Cardiac fibroblast (primary cell): ENCODE results near the gene DEF6.
A peak's percentile ranks its signal among the peaks of the same experiment; 100 is the strongest.
"Not testable (repeated sequence)": the region's sequence is repeated elsewhere in the genome, so short reads cannot be mapped to it uniquely, and the experiment has no call there.

Source experiments
- DNase-seq, 2 donors: peaks; one replicate each; pipeline versions ENCODE4 v3.0.0 to v3.0.0-alpha.2; 2010; ENCODE audit warnings: low read depth in 2 of 2
- H3K4me3 ChIP-seq, 2 donors: replicated peaks in 1 of 2; 1 replicate in 1 of 2; 2 replicates in 1 of 2; pipeline ENCODE4 v1.5.1; 2011; ENCODE audit warnings: low read depth in 2 of 2, low read length in 2 of 2, mild to moderate bottlenecking in 2 of 2, moderate library complexity in 1 of 2
- CTCF ChIP-seq: IDR thresholded peaks from one replicate; pipeline ENCODE4 v1.5.1; 2011; ENCODE audit warnings: low read depth, mild to moderate bottlenecking, low read length, inconsistent platforms

Gene DEF6

GRCh38 chr6:35319346-35320030 is 21.9 kb downstream of the DEF6 start:
- no peak for DNase-seq
- H3K4me3 ChIP-seq, result no peak overlapping the region
- TF ChIP-seq CTCF, result no peak

- no peak for DNase-seq
- TF ChIP-seq CTCF, result no peak
- no peak overlapping the region for H3K4me3 ChIP-seq
Observed at GRCh38 chr6:35320031-35320410, 22.4 kb downstream of the DEF6 start.

- H3K4me3 ChIP-seq, result no peak overlapping the region
- TF ChIP-seq CTCF, result no peak
- no peak for DNase-seq
Observed at GRCh38 chr6:35321091-35321490, 23.5 kb downstream of the DEF6 start.

- H3K4me3 ChIP-seq, result no peak overlapping the region
- peak; percentile 68 to 70 for DNase-seq
- peak; percentile 82 for TF ChIP-seq CTCF
Observed at GRCh38 chr6:35327349-35328027, 29.9 kb downstream of the DEF6 start.

- H3K4me3 ChIP-seq, result no peak overlapping the region
- DNase-seq, result no peak
- no peak for TF ChIP-seq CTCF
Observed at GRCh38 chr6:35328108-35328723, 30.6 kb downstream of the DEF6 start.

GRCh38 chr6:35328965-35329364 is 31.3 kb downstream of the DEF6 start:
- not testable (repeated sequence) for DNase-seq, H3K4me3 ChIP-seq

GRCh38 chr6:35330541-35331119 is 33.0 kb downstream of the DEF6 start:
- TF ChIP-seq CTCF, result no peak
- H3K4me3 ChIP-seq, result no peak overlapping the region
- no peak for DNase-seq

- not testable (repeated sequence) for H3K4me3 ChIP-seq
- peak in 1 of 2 donors; percentile 5 for DNase-seq
Observed at GRCh38 chr6:35332074-35332887, 34.7 kb downstream of the DEF6 start.
